ENCODE data around the gene TTC39B.
A peak's percentile ranks its signal among the peaks of the same experiment; 100 is the strongest.
"Not testable (repeated sequence)": the region's sequence is repeated elsewhere in the genome, so short reads cannot be mapped to it uniquely, and the experiment has no call there.

TTC39B gene

GRCh38 chr9:15306757-15307522 lies at the start of gene TTC39B:
TTC39B (minus strand) TSS chr9:15307216; CDS start chr9:15307125, 91 bp downstream.
- peak; percentile 76 for DNase-seq (ENCODE audit: low read depth)

- DNase-seq (ENCODE audit: low read depth) = no peak
Measured at GRCh38 chr9:15355669-15356068, 48.7 kb upstream of the TTC39B start.

- DNase-seq (ENCODE audit: low read depth) = no peak
Measured at GRCh38 chr9:15354713-15355112, 47.7 kb upstream of the TTC39B start.

- DNase-seq (ENCODE audit: low read depth) = no peak
Measured at GRCh38 chr9:15353892-15354291, 46.9 kb upstream of the TTC39B start.

GRCh38 chr9:15352306-15352705 lies 45.3 kb upstream of the TTC39B start:
- DNase-seq (ENCODE audit: low read depth) = no peak

- peak; percentile 2 for DNase-seq (ENCODE audit: low read depth)
Measured at GRCh38 chr9:15349892-15350761, 43.1 kb upstream of the TTC39B start.

GRCh38 chr9:15346837-15347236 lies 39.8 kb upstream of the TTC39B start:
- DNase-seq (ENCODE audit: low read depth) = no peak

- no peak for DNase-seq (ENCODE audit: low read depth)
Measured at GRCh38 chr9:15344191-15344590, 37.2 kb upstream of the TTC39B start.

- DNase-seq (ENCODE audit: low read depth) = no peak
Measured at GRCh38 chr9:15333376-15333881, 26.4 kb upstream of the TTC39B start.

GRCh38 chr9:15332939-15333338 lies 25.9 kb upstream of the TTC39B start:
- no peak for DNase-seq (ENCODE audit: low read depth)

- DNase-seq (ENCODE audit: low read depth) = no peak
Measured at GRCh38 chr9:15329539-15330109, 22.6 kb upstream of the TTC39B start.

GRCh38 chr9:15328946-15329345 lies 21.9 kb upstream of the TTC39B start:
- no peak for DNase-seq (ENCODE audit: low read depth)

GRCh38 chr9:15322695-15323094 lies 15.7 kb upstream of the TTC39B start:
- DNase-seq (ENCODE audit: low read depth) = not testable (repeated sequence)

- DNase-seq (ENCODE audit: low read depth) = not testable (repeated sequence)
Measured at GRCh38 chr9:15319661-15320060, 12.6 kb upstream of the TTC39B start.

- no peak for DNase-seq (ENCODE audit: low read depth)
Measured at GRCh38 chr9:15317836-15318235, 10.8 kb upstream of the TTC39B start.

GRCh38 chr9:15311607-15312006 lies 4.6 kb upstream of the TTC39B start:
- no peak for DNase-seq (ENCODE audit: low read depth)

GRCh38 chr9:15310107-15310850 lies 3.3 kb upstream of the TTC39B start:
- DNase-seq (ENCODE audit: low read depth) = no peak

- no peak for DNase-seq (ENCODE audit: low read depth)
Measured at GRCh38 chr9:15308511-15308910, 1.5 kb upstream of the TTC39B start.

- DNase-seq (ENCODE audit: low read depth) = no peak
Measured at GRCh38 chr9:15307523-15307841, 466 bp upstream of the TTC39B start.

- peak; percentile 24 for DNase-seq (ENCODE audit: low read depth)
Measured at GRCh38 chr9:15306068-15306756, 804 bp downstream of the TTC39B start.

- DNase-seq (ENCODE audit: low read depth) = no peak
Measured at GRCh38 chr9:15305470-15305869, 1.5 kb downstream of the TTC39B start.
